Hematopoietic multipotent progenitor cell (in vitro differentiated cells): ENCODE measurements around the gene AVEN. TPM values are rescaled to one million over a fixed set of nuclear protein-coding genes. Genes with fewer than 3 reads are reported as not detected.
"Not testable (repeated sequence)": the region's sequence is repeated elsewhere in the genome, so short reads cannot be mapped to it uniquely, and the experiment has no call there.

Source experiments
- DNase-seq, 3 donors: peaks; one replicate each; pipeline ENCODE4 v3.0.0-alpha.2; 2011 to 2015; ENCODE audit warnings: low read depth in 2 of 3, low spot score in 2 of 3
- total RNA-seq: library from RNA; depleted of rRNA; stranded (reverse); fragments of >200 nt; gene quantifications from one replicate; pipeline ENCODE4 v1.2.3, GENCODE V29; 2012

AVEN gene
- total RNA-seq, 1 donor = 5.9 TPM

DNA sequence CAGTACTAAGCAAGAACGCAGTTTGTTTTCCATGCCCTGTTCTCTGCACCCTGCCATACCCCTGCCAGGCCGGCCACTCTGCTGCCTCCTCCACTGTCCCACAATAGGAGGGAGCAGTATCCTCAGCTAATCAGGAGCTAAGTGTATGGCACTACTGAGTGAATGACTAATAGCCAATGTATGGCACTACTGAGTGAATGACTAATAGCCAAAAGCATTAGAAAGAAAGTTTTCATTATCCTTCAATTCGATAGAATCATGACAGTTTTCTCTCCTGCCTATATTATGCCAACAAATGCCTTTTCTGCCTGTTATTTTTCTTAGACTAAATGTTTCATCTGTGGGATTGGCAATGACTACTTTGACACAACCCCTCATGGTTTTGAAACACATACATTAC, 178.2 kb downstream of the AVEN start:
- no peak for DNase-seq

DNA sequence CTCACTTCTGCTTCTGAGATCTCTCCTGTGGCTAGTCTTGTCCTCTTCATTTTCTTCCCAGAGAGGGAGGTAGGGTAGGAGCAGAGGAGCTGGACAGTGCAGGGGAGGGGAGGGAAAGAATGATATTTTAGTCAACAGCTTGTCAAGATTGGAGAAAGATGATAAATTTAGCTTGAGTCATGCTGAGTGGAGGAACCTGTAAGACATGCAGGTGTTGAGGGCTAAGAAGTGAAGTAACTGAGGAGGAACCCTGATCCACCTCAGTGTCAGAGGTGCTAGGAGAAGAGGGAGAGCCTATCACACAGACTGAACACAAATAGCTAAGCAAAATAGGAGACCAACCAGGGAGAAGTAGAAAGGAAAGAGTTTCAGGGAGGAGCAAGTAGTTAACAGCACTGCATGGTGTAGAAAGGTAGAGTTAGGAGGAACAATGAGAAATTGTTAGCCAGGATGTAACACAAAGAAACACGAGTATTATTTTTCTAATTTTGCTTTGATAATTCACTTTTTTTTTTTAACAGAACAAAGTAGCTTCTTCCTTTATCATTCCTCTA, 178.9 kb downstream of the AVEN start:
- no peak for DNase-seq

DNA sequence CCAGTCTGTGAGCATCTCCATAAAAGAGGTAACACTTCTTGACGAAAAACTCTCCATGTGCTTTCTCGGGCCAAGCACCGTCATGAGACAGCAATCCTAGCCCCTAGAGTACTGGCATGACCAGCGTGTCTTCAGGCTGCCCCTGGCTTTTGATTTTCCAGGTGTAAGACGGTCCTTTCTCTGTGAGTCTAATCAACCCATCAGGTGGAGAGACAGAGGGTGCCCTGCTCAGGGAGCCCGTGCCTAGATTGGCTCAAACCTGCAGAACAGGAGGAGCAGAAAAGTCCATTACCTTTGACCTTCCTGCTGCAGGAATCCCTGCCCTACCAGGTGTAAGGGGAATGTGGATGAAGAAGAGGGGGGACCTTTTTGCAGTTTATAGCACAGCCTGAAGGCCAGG, 180.2 kb downstream of the AVEN start:
- no peak for DNase-seq

DNA sequence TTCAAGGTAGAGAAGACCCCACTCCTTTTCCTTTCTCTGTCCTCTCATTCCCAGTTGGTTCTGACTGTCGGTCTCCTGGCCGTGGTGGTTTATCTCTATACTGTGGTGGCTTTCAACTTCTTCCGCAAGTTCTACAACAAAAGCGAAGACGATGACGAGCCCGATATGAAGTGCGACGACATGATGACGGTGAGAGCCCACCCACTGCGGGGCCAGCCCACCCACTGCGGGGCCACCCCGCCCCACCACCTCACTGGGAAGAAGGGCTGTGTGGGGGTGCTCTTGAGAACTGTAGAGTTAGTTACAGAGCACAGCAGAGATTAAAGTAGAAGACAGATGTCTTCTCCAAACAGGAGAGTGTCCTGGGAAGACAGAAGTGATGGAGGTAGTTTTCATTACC, 181.3 kb downstream of the AVEN start:
- DNase-seq = no peak

DNA sequence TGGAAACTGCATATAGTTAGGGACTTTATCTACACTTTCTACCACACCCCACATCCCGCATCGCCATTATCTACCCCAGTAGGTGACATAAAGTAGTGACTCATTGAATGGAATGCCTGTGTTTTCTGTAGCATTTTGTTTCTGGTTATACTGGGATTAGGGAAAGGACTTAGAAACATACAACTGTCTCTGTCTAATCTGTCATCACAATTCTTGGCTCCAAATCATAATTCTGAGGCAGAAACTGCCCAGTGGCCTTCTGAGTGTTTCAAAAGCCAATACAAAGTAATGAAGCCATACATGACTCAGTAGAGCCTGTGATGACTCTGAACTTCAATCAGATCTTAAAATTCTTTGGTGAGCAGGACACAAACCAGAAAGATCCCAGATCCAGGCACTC, 186.4 kb downstream of the AVEN start:
- no peak for DNase-seq

DNA sequence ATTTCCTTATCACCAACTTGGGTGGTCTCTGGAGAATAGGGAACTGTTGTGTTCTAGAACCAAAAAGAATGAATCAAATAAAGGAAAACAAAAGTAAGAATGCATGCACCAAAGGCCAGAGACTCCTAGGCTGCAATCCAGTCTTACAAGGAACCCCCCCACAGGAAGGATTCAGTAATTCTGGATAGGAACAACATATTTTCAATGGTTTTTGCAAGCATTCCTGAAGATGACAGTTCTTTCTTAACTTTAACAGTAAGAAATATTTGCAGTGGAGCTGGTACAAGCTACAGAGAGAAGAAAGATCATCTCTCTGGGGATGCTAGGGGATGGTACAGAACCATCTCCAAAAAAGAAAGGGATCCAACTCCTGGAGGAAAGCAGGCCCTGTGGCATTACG, 186.9 kb downstream of the AVEN start:
- no peak for DNase-seq

DNA sequence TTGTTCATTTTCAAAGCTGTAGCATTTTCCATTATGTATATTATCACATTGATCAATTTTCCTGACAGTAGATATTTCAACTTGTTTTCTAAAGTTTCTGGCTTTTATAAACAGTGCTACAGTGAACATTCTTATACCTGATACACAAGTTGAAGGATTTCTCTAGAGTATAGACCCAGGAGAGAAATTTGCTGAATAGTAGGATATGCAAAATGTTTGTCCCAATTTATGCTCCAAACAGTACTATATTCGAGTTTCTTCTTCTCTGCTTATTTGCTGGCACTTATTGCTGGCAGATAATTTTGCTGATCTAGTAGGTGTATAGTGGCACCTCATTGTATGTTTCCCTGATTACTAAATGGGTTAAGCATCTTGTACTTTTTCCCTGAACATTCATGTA, 187.9 kb downstream of the AVEN start:
- DNase-seq = no peak

DNA sequence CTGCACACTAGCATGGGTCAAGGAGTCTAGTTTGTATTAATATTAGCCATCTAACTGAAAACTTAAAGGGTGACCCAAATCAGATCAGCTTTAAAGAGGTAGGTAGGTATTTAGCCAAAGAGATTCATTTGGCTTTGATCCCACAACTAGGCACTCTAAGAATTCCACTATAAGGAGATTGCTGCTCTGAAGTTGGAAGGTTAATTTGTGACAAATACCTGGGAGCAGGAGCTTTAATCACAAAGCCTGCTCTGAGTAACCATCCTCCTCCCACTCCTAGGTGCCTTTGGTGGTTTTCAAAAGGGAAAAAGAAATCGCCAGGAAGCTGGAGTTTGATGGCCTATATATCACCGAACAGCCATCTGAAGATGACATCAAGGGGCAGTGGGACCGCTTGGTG, 191.0 kb downstream of the AVEN start:
- no peak for DNase-seq

DNA sequence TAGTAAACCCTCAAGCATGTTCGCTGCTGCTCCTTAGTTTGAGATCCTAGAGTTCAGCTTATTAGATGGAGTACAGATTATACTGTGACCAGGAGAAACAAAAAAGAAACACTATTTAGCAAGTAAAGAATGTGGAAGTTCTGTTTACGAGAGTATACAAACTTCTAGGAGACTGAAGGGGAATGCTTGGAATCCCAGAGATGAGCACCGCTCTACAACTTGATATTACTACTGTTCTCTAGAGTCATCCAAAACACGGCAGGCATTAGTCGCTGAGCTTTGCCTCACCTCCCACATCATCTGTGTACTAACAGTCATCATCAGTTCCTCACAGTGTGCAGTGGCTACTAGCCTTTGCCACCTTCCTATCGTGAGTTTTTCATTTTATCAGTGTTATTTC, 192.1 kb downstream of the AVEN start:
- no peak for DNase-seq

DNA sequence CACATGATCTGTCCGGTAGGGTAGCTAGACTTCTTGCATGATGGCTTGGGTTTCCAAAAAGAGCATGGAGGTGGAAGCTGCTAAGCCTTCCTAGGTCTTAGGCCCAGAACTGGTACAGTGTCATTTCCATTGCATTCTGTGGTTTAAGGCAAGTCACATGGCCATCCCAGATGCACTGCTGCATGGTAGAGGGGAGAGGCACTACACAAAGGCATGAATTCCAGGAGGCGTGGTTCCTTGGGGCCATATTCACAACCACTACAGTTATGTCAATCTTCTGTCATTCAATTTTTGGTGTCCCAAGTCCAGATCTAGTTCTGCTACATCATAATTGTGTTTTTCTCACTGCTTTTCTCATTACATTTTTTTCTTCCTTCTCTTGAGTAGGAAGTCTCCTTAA, 192.9 kb downstream of the AVEN start:
- no peak for DNase-seq

DNA sequence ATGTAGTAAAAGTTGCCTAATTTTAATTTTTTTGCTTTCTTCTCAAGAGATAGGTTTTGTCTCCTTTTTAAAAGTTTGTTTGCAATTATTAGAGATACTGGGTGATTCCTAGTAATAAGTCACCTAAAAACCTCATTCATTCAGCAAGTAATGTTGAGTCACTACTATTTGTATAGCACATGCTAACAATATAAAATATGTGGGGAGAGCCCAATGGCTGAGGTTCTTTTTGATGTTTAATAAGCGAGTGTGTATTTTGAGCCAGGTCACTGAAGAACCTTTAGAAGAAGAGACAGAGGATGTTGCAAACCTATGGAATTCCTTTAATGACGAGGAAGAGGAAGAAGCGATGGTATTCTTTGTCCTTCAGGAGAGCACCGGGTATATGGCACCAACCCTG, 194.4 kb downstream of the AVEN start:
- no peak for DNase-seq

DNA sequence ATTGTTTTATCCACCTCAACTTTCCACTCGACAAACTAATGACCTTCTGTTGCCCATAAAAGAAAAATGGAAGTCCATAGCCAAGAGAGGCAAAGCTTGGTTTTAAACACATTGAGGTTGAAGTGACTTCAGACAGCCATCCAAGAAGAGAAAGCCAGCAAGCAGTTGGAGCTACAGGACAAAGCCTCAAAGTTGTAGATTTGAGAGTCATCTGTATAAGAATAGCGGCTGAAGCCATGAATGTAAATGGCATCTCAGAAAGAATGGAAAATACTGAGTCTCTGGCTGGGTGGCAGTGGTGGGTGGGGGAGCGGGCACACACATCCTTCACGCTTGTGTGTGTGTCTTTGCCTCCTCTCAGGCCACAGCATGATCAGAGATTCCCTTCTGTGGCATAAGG, 194.8 kb downstream of the AVEN start:
- DNase-seq = no peak

DNA sequence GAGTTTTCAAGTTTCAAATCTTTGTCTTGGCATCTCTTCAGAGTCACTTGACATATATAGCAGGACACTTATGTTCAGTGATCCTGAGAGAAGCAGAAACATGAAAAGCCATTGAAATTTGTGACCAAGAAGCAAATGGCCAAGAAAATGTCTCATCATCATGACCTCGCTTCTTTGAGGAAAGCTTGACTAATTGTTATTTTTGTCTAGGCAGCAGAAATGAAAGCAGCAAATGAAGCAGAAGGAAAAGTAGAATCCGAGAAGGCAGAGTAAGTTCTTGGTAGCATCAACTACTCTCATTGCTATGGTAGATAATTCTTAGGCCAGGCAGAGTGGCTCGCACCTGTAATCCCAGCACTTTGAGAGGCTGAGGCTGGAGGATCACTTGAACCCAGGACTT, 198.4 kb downstream of the AVEN start:
- DNase-seq = no peak

DNA sequence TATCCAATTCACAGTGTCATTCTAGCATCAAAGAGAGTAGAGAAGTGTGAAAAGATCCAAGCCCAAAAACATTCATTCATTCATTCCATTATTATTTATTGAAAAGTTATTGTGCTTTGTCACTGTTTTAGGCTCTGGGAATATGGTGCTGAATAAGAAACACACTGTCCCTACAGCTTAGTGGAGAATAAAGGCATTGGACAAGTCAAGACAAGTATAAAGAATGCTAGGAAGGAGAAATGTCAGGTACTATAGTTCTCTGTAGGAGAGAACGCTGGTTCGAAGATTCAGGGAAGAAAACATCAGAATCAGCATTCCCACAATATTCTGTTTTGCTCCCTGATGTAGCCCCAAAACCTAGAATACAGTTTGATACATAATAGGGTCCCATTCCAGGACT, 199.5 kb downstream of the AVEN start:
- no peak for DNase-seq

DNA sequence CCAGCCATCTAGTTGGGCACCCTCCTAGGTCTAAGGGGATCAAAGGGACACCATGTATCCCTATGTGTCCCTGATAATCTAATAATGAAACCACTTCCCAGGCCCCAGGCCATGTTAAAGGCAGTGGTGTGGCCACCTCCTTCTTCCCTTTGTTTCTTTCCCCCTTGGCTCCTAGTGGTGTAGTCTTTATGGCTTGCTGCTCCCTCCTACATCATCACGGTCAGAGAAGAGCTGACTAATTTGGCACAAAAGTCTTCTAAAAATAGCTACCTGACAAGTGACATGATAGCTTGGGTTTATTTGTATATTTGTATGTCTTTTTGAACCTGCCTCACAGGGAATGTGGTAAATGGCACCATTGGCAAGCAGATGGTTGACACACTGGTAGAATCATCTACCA, 201.7 kb downstream of the AVEN start:
- no peak for DNase-seq

DNA sequence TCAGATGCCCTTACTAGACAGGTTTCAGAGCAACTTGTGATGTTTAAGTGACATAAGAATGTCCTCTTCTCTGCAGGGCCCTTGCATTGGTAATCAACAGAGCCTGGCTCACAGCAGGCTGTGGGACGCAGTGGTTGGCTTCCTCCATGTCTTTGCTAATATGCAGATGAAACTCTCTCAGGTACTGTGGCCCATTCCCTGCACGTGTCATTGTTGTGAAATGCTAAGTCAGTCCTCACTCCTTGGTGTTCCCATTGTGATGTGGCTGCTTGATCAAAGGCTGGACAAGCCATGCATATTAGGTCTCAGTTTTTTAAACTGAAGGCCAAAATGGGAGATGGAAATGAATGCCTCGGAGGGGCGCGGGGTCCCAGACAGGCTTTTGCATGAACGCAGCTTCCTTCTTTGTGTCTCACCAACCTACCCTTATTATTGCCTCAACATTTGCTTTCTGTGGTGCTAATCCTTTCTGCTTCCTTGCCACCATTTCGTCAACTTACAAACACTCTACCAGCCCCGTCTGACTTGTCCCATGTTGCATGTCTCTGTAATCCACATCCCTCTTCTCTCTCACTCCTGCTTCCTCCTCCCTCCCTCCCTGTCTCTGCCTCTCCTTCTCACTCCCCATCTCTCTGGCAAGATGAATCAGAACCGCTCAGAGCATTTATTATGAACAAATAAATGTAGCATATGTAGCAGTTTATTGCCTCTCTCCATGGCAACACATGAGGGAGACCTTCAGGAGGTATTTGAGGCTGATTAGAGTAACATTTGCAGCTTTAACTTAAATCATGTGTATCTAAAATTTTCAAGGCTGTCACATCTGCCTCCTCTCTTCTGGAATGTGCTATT, 203.9 kb downstream of the AVEN start:
- DNase-seq = no peak

DNA sequence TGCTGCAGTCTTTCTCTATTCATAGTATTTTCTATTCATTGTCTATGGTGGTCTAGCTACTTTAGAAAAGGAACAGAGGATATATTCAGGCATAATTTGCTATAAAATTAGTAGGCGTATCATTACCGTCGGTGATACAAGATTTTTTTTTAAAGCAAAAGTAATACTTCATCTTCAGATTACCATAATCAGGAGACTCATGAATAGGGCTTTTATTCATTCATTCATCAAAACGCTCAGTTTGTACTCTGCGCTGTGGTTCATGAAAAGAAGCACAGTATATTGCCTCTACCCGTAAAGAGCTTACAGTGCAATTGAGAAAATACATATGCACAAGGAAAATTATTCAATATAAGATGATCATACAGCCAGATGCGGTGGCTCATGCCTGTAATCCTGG, 207.4 kb downstream of the AVEN start:
- no peak for DNase-seq

DNA sequence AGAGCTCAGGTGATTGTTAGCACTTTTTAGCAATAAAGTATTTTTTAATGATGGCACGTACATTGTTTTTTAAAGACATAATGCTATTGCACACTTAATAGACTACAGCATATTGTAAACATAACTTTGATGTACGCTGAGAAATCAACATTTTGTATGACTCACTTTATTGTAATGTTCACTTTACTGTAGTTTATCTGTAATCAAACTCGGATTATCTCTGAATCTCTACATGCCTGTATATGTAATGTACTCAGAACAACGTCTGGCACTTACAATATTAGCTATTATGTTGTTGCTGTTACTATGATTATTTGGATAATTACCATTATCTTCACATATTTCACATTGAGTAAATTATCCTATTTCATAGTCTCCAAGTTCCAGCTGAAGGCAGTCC, 208.7 kb downstream of the AVEN start:
- DNase-seq = no peak

DNA sequence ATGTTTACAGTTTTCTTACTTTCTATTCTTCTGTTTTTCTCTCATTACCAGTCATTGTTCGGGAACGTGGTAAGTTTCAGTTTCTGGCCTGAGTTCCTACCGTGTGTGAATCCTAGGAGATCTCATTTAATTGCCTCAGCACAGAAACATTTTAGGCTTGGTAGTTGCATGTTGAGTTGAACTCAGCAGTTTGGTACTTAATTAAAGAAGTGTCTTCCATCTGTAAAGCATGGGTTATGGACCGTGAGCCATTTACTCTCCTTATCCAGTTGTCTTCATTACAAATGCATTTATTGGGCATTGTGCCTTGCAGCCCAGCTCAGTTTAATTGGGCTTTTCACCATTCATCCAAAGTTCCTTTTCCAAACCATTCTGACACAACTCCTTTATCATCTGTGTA, 212.8 kb downstream of the AVEN start:
- DNase-seq = no peak

DNA sequence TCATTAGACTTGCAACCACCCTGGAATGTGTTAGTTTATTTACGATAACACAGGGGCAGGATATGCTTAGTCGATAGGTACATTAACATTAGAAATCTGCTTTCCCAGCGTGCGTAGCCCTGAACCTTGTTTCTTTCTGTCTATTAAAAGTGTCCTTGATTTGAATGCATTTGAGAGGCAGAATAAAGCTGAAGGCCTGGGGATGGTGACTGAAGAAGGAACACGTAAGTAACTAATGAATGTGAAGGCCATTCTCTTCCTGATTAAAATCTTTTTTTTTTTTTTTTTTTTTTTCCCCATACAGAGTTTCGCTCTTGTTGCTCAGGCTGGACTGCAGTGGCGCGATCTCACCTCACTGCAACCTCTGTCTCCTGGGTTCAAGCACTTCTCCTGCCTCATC, 213.6 kb downstream of the AVEN start:
- no peak for DNase-seq

DNA sequence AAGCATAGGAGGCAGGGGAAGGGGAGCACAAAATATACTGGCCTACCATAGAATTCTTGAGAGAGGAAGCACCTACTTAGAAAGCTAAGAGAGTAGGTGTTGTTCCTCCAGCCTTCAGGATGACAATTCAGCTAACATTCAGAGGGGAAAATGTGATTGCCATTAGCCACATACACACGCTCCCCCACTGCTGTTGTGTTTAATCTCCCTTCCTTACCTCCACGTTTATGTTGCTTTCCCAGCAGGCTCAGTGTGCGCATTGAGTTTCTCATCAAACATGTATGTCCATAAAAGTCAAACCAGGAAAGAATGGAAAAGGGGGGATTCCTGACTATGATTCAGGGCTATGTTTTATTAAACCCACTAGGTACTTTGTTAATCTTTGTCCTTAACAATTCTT, 215.9 kb downstream of the AVEN start:
- DNase-seq = no peak

DNA sequence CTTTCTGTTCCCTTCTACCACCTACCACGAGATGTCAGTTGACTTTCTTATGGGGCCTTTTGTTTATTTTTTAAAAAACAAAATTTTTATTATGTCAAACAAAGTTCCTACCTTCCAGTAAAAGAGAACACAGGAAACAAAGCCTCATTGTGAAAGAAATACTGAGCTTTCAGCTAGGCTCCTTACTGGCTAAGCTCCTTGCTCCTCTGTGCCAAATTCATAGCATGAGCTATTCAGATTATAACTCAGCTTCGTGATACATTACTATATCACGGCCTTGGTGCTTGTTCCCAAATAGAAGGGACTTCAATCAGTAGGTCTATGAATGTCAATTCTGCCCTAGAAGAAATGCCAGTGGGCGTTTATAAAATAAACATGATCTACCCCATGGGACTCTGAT, 216.5 kb downstream of the AVEN start:
- no peak for DNase-seq

DNA sequence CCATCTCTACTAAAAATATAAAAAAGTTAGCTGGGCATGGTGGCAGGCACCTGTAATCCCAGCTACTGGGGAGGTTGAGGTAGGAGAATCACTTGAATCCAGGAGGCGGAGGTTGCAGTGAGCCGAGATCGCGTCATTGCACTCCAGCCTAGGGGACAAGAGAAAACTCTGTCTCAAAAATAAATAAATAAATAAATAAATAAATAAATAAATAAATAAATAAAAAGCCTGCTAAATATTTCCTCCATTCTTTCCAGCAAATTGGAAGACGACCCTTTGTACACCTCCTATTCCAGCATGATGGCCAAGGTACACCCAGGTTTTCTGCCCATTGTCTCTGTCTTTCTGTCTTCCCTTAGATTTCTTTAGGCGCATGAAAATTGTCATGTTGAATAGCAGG, 219.5 kb downstream of the AVEN start:
- DNase-seq = not testable (repeated sequence)
